ENCODE measurements around the gene MRPS6. TPM values are rescaled to one million over a fixed set of nuclear protein-coding genes. Genes with fewer than 3 reads are reported as not detected.

Gene MRPS6
- total and polyA plus RNA-seq, 2 of the 4 experiments (the other 2 are of a cell fraction) = 7.5 to 35.1 TPM

GRCh38 chr21:34191876-34192275, 118.5 kb downstream of the MRPS6 start:
- no peak for DNase-seq
- H3K9me1 ChIP-seq (ENCODE audit: insufficient read depth, low read length) = no peaks in the 10 kb centered on the region
- H2BK15ac ChIP-seq (ENCODE audit: low read depth, low read length) = no peak overlapping the region
- no peaks in the 10 kb centered on the region for H3K36me3 ChIP-seq (ENCODE audit: control insufficient read depth, insufficient read depth, low read length)
- CTCF ChIA-PET = no interaction called here
- in situ Hi-C loops (cut with MboI; ENCODE audit: low sequenced_read_pairs) = no loop called here
- WGBS, 2 experiments (ENCODE audit: extremely low coverage in 2 of 2, insufficient read length in 1 of 2) = no CpG with 5 or more reads among the region's 1 CpG
- H3K27ac ChIP-seq (ENCODE audit: insufficient read depth, low read length) = no peak overlapping the region
- intact Hi-C loops (cut with micrococcal nuclease) = no loop called here
- H3K4me1 ChIP-seq (ENCODE audit: control insufficient read depth, insufficient read depth, low read length) = no peaks in the 10 kb centered on the region
- no peak overlapping the region for H4K8ac ChIP-seq (ENCODE audit: low read depth in 2 of 2, low read length in 2 of 2)
- no peak overlapping the region for H3K23ac ChIP-seq (ENCODE audit: low read depth, low read length)
- no peak overlapping the region for H2AK5ac ChIP-seq (ENCODE audit: low read depth, low read length)
- no peaks in the 10 kb centered on the region for H4K20me1 ChIP-seq (ENCODE audit: insufficient read depth, low read length)
- dilution Hi-C loops (cut with HindIII; ENCODE audit: low sequenced_read_pairs, unreplicated experiment) = no loop called here
- POLR2A ChIA-PET (ENCODE audit: unreplicated experiment) = no interaction called here
- no peak overlapping the region for H4K91ac ChIP-seq (ENCODE audit: insufficient read depth, low read depth, low read length)
- no peak overlapping the region for H3K18ac ChIP-seq (ENCODE audit: low read depth, low read length)
- H2BK20ac ChIP-seq (ENCODE audit: low read depth, low read length) = no peak overlapping the region
- H2AFZ ChIP-seq (replicated peaks; ENCODE audit: low read length, poor library complexity) = no peak overlapping the region
- H2BK120ac ChIP-seq (ENCODE audit: low read depth, low read length) = no peak overlapping the region
- no peak overlapping the region for H2BK5ac ChIP-seq (ENCODE audit: low read depth, low read length, poor library complexity, severe bottlenecking)
- BruUV-seq (replicated peaks) = no TSS peak
- no peak overlapping the region for H4K5ac ChIP-seq (ENCODE audit: low read depth, low read length)
- no peak overlapping the region for H3K9ac ChIP-seq (ENCODE audit: low read depth, low read length)
- ATAC-seq (ENCODE audit: low read depth) = no peak
- H2AK9ac ChIP-seq (replicated peaks; ENCODE audit: low read depth, low read length, poor library complexity) = no peak overlapping the region
- no peak overlapping the region for H3K4ac ChIP-seq (ENCODE audit: low read depth, low read length)
- H3K9me3 ChIP-seq (ENCODE audit: control insufficient read depth, insufficient read depth, low read length) = no peaks in the 10 kb centered on the region
- no peak overlapping the region for H3K56ac ChIP-seq (ENCODE audit: extremely low read depth, insufficient read depth, low read length)
- H3K4me2 ChIP-seq (ENCODE audit: low read depth, low read length) = no peak overlapping the region
- H3K4me3 ChIP-seq (ENCODE audit: insufficient read depth, low read depth, low read length) = no peak overlapping the region
- no peaks in the 10 kb centered on the region for H3K79me1 ChIP-seq (ENCODE audit: low read depth in 1 of 2, low read length in 2 of 2)
- H3K27me3 ChIP-seq (ENCODE audit: control insufficient read depth, insufficient read depth, low read length) = no peaks in the 10 kb centered on the region; the same call in none of the 2 replicates
- no peak overlapping the region for H3K14ac ChIP-seq (replicated peaks; ENCODE audit: low read depth, low read length)
- TF ChIP-seq RFX5 (IDR thresholded peaks at IDR 0.05; ENCODE audit: low read depth, low read length) (no peak), BHLHE40 (IDR thresholded peaks at IDR 0.05; ENCODE audit: low read depth, low read length) (no peak), USF2 (IDR thresholded peaks at IDR 0.05; ENCODE audit: low read depth, low read length) (no peak), SMC3 (IDR thresholded peaks at IDR 0.05; ENCODE audit: low read depth, low read length) (no peak), FOS (IDR thresholded peaks at IDR 0.05; ENCODE audit: low read depth, low read length) (no peak), CEBPB (IDR thresholded peaks at IDR 0.05; ENCODE audit: low read depth, low read length) (no peak), CHD1 (IDR thresholded peaks at IDR 0.05; ENCODE audit: low read depth, low read length) (no peak)

Other genes starting within 250 kb of the MRPS6 start
- 154 and 237 TPM in 2 replicates for gene ATP5PO, start 157.8 kb upstream of the MRPS6 start, total RNA-seq (2012; rRNA removed)
- 220 and 250 TPM in 2 replicates for gene ATP5PO, start 157.8 kb upstream of the MRPS6 start, polyA plus RNA-seq (2012; rRNA removed)
- gene SLC5A3, start within 50 bp of the MRPS6 start, total RNA-seq (2012; rRNA removed) = 9.9 and 15.6 TPM in 2 replicates
- 1.3 and 1.8 TPM in 2 replicates for gene SLC5A3, start within 50 bp of the MRPS6 start, polyA plus RNA-seq (2012; rRNA removed)